Measurements from ENCODE around the gene ENTREP3.
"Not testable (repeated sequence)": the region's sequence is repeated elsewhere in the genome, so short reads cannot be mapped to it uniquely, and the experiment has no call there.

The ENTREP3 gene

GRCh38 chr1:155223047-155223446, 32.2 kb downstream of the ENTREP3 start:
- no peak for DNase-seq (ENCODE audit: low read depth in 2 of 2)

GRCh38 chr1:155220211-155220965, 34.9 kb downstream of the ENTREP3 start:
- not testable (repeated sequence) for DNase-seq (ENCODE audit: low read depth in 2 of 2)

DNA sequence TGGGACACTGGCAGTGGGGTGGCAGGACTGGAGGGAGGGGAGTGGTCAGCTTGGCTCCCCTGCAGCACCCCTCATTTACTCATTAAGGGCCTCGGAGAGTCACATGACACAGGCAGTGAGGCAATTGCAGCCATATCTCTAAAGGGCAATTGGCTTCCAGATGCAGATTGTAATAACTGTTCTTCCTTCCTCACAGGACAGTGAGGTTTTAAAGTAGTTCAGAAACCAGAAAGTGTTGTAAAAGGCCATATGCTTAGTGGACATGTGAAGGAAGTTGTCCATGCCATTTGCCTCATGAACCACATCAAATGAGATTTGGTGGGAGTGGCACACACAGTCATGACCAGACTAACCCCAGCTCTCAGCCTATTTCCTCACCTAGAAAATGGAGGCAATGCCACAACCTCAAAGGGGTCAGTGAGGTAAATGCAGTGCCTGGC, 35.7 kb downstream of the ENTREP3 start:
- no peak for DNase-seq (ENCODE audit: low read depth in 2 of 2)

DNA sequence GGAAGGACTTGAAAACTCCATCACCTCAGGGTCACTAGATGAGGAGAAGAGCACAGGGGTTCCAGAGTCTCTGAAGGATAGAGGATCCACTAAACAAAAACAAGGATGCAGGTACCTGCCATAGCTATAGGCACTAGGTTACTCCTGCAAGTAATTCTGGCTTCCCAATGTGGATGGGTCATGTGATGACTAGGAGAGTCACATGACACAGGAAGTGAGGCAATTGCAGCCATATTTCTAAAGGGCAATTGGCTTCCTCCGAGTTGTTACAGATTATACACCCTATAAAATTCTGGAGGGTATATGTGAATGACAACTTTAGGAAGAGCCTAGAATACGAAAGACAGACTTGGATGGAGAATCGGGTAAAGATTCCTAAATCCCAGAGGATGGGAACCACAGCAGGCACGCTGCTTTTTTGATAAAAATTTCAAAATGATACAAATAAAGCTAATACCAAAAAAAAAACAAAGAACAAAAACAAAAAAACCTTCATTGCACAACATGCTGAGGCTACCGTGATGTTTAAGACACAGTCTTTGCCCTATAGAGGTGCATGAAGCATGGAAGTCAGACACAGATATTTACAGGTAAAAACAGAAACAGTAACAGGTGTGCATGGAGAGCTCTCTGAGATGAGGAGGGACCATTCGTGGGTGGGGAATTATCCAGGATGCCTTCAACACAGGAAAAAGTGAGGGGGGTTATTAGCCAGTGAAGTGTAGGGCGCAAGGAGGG, 36.3 kb downstream of the ENTREP3 start:
- DNase-seq (ENCODE audit: low read depth in 2 of 2) = no peak

- DNase-seq (ENCODE audit: low read depth in 2 of 2) = not testable (repeated sequence)
These were observed 40.6 kb downstream of the ENTREP3 start for GRCh38 chr1:155214702-155215101.

DNA sequence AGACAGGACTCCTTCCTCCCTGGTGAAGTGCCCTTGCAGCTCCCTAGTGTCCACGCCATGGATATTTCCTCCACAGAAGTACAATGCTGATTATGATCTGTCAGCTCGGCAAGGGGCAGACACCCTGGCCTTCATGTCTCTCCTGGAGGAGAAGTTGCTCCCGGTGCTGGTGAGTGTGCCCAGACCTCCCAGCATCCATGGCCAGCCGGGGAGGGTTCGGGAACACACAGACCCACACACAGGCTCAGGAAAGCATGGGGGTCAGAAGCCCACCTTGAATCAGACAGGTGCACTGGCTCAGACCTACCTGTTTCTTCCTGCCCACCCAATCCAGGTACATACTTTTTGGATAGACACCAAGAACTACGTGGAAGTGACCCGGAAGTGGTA, 43.2 kb downstream of the ENTREP3 start:
- DNase-seq (ENCODE audit: low read depth in 2 of 2) = not testable (repeated sequence)

DNA sequence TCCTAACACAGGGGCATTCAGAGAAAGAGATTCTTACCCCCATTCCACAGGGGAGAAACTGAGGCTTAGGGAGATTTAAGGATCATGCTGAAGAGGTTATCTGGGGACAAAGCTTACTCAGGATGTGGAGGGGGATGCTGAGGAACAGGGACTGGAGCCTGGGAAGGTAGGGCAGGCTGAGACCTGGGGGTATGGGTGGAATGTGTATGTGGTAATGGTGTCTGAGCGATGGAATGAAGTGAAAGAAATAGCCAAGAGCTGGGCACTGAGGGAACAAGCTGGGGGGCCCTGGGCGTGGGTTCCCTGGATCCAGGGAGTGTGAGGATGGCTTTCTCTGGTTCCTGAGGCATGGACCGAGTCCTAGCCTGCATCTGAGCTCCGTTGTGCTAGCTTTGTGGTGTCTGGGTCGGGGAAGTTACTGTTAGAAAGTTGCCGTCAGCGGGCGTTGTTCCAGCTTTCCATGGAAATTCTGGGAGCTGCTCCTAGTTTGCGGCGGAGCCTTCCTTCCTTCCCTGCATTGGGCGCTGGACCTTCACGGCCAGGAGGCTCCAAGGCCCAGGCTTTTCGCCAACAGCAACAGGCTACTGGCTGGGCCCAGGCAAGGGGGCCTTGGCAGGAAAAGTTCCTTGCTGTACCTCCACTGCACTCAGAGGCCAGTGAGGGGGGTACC, 43.8 kb downstream of the ENTREP3 start:
- not testable (repeated sequence) for DNase-seq (ENCODE audit: low read depth in 2 of 2)

DNA sequence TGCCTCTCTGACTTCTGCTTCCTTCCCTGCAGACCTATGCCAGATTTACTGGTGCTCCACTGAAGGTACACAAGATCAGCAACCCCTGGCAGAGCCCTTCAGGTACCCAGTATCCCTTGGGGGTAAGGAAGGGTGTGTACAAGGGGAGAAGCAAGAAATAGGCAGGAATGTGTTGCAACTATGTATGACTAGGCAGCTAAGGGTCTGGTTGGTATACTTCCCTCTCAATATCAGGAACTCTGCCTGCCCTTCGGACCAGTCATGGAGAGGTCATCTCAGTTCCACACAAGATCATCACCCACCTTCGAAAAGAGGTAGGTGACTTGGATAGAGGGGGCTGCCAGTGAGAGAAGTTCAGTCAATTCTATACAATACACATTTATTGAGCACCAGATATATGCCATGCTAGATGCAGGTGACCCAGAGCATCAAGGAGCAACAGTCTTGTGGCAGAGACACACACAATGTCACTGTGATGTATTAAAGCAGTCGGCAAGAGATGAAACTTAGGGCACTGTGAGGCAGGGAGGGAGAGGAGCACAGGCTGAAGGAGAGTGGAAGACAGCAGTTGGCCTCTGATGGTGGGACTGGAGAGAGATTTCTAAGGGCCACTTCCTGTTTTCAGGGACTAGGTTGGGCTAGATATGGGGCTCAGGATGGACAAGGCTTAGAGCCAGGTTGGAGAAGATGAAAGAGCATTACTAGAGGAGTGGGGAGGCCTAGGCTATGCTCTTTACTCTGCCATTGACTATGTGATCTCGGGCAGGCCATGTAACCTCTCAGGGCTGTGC, 44.8 kb downstream of the ENTREP3 start:
- no peak for DNase-seq (ENCODE audit: low read depth in 2 of 2)

GRCh38 chr1:155209312-155209721, 46.0 kb downstream of the ENTREP3 start:
- DNase-seq (ENCODE audit: low read depth in 2 of 2) = no peak

GRCh38 chr1:155208541-155209311, 46.6 kb downstream of the ENTREP3 start, which contains the start of gene MTX1:
TSS of gene MTX1 (plus strand) at chr1:155208695. CDS start at chr1:155208805, 110 bp downstream.
- no peak for DNase-seq (ENCODE audit: low read depth in 2 of 2)

DNA sequence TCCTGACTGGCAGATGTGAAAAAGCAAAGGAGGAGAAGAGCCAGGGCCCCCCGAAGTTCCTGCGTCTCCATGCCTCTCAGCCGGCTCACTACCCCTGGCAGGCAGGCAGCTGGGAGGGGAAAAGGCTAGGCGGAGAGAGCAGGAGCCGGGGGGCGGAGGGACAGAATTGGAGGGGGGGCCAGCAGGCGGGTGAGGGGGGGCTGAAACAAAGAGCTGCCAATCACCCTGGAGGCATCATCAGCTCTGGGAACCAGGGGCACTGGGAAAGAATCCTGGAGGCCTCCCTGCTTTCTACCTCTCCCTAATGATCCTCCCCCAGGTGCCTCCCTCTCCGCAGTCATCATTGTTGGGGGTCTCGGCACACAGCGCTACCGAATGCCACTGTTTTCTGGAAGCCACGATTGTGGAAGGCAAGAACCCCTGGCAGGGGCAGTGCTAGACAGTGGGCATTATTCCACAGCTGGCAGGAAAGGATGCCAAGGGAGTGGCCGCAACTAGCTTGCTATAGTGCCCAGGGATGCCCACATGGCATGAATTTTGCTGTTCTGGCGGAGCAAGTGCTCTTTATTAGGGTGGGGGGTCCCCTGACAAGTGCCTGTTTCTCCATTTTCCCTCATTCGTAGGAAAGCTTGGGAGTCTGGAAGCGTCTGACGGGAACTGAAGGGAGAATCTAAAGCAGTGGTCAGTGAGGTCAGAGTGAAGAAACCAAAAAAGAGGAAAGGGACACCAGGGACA, 47.3 kb downstream of the ENTREP3 start, which contains the start of gene THBS3:
Gene THBS3, minus strand, starts transcription at position 92 of the 735 bp plus-strand sequence. Its CDS starts 21 bp downstream, at position 71.
- DNase-seq (ENCODE audit: low read depth in 2 of 2) = no peak

- DNase-seq (ENCODE audit: low read depth in 2 of 2) = no peak
These were observed 48.1 kb downstream of the ENTREP3 start for GRCh38 chr1:155206891-155207805.

DNA sequence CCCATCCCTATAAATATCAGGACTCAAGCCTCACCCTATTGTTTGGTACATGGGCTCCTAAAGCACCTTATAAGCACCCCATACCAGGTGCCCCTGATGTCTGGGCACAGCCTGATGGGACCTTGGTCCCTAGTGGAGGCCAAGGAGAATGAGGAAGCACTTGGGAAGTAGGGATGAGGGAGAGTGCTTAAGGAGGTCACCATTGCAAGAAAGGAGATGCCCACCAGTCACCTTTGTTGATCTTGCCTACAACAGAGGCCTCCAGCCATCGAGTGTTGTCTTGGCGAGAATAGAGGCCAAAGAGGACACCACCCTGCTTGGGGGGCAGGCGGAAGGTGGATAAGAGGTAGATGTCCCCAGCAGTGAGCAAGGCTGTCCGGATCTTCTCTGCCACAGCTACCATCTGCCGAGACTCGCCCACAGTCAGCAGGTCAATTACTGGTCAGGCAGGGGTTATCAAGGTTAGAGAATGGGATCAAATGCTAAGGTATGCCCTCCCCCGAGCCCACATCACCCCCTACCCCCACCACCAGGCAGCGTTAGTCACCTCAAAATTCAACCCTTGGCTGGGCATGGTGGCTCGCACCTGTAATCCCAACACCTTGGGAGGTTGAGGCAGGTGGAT, 49.2 kb downstream of the ENTREP3 start:
- DNase-seq (ENCODE audit: low read depth in 2 of 2) = no peak

- DNase-seq (ENCODE audit: low read depth in 2 of 2) = no peak
These were observed 50.2 kb downstream of the ENTREP3 start for GRCh38 chr1:155205035-155205434.

- no peak for DNase-seq (ENCODE audit: low read depth in 2 of 2)
These were observed 52.4 kb downstream of the ENTREP3 start for GRCh38 chr1:155202731-155203515.

- DNase-seq (ENCODE audit: low read depth in 2 of 2) = no peak
These were observed 53.1 kb downstream of the ENTREP3 start for GRCh38 chr1:155202198-155202597.

DNA sequence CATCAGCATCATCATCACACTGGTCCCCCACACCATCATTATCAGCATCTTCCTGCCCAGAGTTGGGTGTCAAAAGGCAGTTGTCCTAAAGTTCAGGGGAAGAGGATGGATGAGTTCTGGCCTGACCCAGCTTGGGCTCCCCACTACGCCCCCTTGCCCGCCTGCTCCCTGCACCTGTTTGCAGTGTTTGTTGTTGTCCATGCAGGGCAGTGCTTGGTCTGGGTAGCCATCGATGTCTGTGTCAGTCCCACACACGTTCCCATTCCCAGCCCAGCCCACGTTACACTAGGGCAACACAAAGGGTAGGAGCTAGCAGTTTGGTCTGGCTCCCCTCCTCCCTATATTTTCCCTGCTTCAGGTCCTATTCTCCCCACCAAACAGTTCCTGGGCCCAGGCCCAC, 54.4 kb downstream of the ENTREP3 start:
- no peak for DNase-seq (ENCODE audit: low read depth in 2 of 2)

GRCh38 chr1:155199792-155200191, 55.5 kb downstream of the ENTREP3 start:
- DNase-seq (ENCODE audit: low read depth in 2 of 2) = no peak

Data from fibroblast of skin of left biceps (primary cell).